Thymus (tissue), 11 donors: ENCODE measurements around the gene ZACN. TPM values are rescaled to one million over a fixed set of nuclear protein-coding genes. Genes with fewer than 3 reads are reported as not detected.

ENCODE experiments used
- DNase-seq, 9 donors: peaks; one replicate each; pipeline ENCODE4 v3.0.0-alpha.2; 2013; ENCODE audit warnings: low spot score in 9 of 9, low read depth in 6 of 9, missing footprints in 1 of 9
- H3K27ac ChIP-seq, 2 donors: one replicate each; pipeline ENCODE4 v1.5.1; 2013; ENCODE audit warnings: control low read depth in 1 of 2, low read depth in 1 of 2, low read length in 1 of 2, mild to moderate bottlenecking in 1 of 2, moderate library complexity in 1 of 2
- H3K27me3 ChIP-seq, 2 donors: one replicate each; pipeline ENCODE4 v1.5.1; 2013; ENCODE audit warnings: low read length in 1 of 2; ENCODE audit not compliant: control insufficient read depth in 2 of 2, insufficient read depth in 1 of 2
- H3K36me3 ChIP-seq, 2 donors: one replicate each; pipeline ENCODE4 v1.5.1; 2013; ENCODE audit warnings: low read length in 1 of 2, mild to moderate bottlenecking in 1 of 2, moderate library complexity in 1 of 2; ENCODE audit not compliant: control insufficient read depth in 2 of 2, insufficient read depth in 2 of 2
- H3K4me1 ChIP-seq, 2 donors: one replicate each; pipeline ENCODE4 v1.5.1; 2013; ENCODE audit warnings: low read length in 2 of 2; ENCODE audit not compliant: control insufficient read depth in 2 of 2, insufficient read depth in 2 of 2
- H3K4me3 ChIP-seq, 2 donors: one replicate each; pipeline ENCODE4 v1.5.1; 2013; ENCODE audit warnings: low read length in 2 of 2, control low read depth in 1 of 2, mild to moderate bottlenecking in 1 of 2
- H3K9me3 ChIP-seq, 2 donors: one replicate each; pipeline ENCODE4 v1.5.1; 2013; ENCODE audit warnings: low read length in 1 of 2, mild to moderate bottlenecking in 1 of 2; ENCODE audit not compliant: control insufficient read depth in 2 of 2, insufficient read depth in 1 of 2
- WGBS: extraction: QIAGEN DNeasy Blood & Tissue Kit; methylation state at CpG from one replicate; pipeline ENCODE4 v1.1.7; 2013; 5-methylcytosine and 5-hydroxymethylcytosine counted together
- polyA plus RNA-seq: library from polyadenylated mRNA; stranded (reverse); fragments of 200-250 nt; gene quantifications from one replicate; pipeline ENCODE4 v1.2.3, GENCODE V29; 2013
- total RNA-seq: library from RNA; stranded (reverse); fragments of 120-200 nt; gene quantifications from one replicate; pipeline ENCODE4 v1.2.4, GENCODE V29; 2013
- donor health status: healthy.

The ZACN gene
- total and polyA plus RNA-seq, 2 donors, result 1.5 to 10.3 TPM

DNA sequence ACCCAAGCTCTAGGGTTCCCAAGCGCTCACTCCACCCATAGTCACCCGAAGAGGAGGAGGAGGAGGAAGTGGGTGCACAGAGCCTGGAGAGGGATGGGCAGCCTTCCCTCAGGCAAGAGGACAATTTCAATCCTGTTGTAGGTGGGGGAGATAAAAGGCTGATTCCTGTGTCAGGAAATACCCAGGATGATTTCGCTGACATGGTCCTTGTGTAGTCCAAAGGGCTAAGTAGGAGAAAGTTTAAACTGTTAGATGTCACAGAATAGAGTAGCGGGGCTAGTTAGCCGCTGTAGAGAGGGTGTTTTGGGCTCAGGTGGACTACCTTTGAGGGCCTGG is 25.9 kb downstream of the ZACN start:
- WGBS, result 78% methylated on average over 5 of the region's 5 CpGs
- no peak overlapping the region for H3K4me3 ChIP-seq
- no peak for DNase-seq
- no peak overlapping the region for H3K27ac ChIP-seq
- no peaks in the 10 kb centered on the region for H3K27me3 ChIP-seq
- peaks cover 0 to 8% of the 10 kb centered on the region in 2 donors for H3K9me3 ChIP-seq
- peaks cover 20% of the 10 kb centered on the region in 2 donors for H3K4me1 ChIP-seq
- peaks cover 12 to 22% of the 10 kb centered on the region in 2 donors for H3K36me3 ChIP-seq

DNA sequence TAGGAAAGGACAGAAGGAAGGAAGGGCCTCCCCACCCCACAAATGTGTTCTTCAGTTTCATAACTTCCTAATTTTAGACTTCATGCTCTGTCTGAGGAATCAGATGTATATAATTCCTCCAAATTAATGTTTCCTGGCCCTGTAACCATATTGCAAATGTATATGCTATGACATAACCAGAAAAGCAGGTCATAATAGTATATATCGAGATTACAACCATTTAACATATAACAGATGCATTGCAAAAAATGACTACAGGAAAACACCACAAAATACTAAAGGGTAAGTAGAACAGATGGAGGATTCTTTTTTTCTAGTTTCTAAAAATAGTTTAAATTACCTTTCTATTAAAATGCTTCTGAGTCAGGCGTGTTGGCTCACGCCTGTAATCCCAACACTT is 27.7 kb downstream of the ZACN start:
- H3K36me3 ChIP-seq, result peaks cover under 1 to 3% of the 10 kb centered on the region in 2 donors
- no peak overlapping the region for H3K27ac ChIP-seq
- no peak for DNase-seq
- peaks cover 20% of the 10 kb centered on the region in 2 donors for H3K4me1 ChIP-seq
- peaks cover 0 to 8% of the 10 kb centered on the region in 2 donors for H3K9me3 ChIP-seq
- H3K4me3 ChIP-seq, result no peak overlapping the region
- 93% methylated on average over 3 of the region's 3 CpGs for WGBS
- H3K27me3 ChIP-seq, result no peaks in the 10 kb centered on the region

GRCh38 chr17:76107509-76107908 is 28.5 kb downstream of the ZACN start:
- peaks cover 14 to 16% of the 10 kb centered on the region in 2 donors for H3K4me1 ChIP-seq
- H3K4me3 ChIP-seq, result no peak overlapping the region
- H3K27me3 ChIP-seq, result no peaks in the 10 kb centered on the region
- H3K9me3 ChIP-seq, result peaks cover 0 to 8% of the 10 kb centered on the region in 2 donors
- no peak overlapping the region for H3K27ac ChIP-seq
- WGBS, result 91% methylated on average over 6 of the region's 6 CpGs
- H3K36me3 ChIP-seq, result no peaks in the 10 kb centered on the region
- peak in 1 of 9 donors; percentile 35 for DNase-seq

DNA sequence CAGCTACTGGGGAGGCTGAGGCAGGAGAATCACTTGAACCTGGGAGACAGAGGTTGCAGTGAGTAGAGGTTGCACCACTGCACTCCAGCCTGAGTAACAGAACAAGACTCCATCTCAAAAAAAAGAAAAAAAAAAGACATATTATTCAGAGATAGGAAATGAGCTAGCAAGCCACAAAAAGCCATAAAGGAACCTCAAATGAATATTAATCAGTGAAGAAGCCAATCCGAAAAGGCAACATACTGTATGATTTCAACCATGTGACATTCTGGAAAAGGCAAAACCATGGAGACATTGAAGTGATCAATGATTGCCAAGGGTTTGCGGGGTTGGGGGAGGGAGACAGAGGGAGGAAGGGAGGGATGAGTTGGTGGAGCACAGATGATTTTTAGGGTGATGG is 33.0 kb downstream of the ZACN start:
- 81% methylated on average over 2 of the region's 2 CpGs for WGBS
- Histone ChIP-seq H3K36me3 (no peaks in the 10 kb centered on the region), H3K4me3 (no peak overlapping the region), H3K27ac (no peak overlapping the region), H3K27me3 (no peaks in the 10 kb centered on the region), H3K4me1 (no peaks in the 10 kb centered on the region), H3K9me3 (no peaks in the 10 kb centered on the region)
- no peak for DNase-seq

DNA sequence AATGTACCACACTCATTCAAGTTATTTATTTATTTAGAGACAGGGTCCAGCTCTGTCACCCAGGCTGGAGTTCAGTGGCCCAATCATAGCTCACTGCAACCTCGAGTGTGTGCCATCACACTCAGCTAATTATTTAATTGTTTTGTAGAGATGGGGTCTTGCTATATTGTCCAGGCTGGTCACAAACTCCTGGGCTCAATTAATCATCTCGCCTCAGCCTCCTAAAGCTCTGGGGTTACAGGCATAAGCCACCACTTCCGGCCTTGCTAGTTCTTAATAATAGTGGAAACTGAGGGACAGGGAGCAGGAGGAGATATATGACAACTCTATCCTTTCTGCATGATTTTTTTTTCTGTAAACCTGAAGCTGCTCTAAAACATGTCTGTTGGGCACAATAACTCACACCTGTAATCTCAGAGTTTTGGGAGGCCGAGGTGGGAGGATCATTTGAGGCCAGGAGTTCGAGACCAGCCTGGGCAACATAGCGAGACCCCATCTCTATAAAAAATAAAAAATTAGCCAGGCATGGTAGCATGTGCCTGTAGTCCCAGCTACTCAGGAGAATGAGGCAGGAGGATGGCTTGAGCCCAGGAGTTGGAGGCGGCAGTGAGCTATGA is 36.3 kb downstream of the ZACN start:
- Histone ChIP-seq H3K4me3 (no peak overlapping the region), H3K27ac (no peak overlapping the region), H3K4me1 (no peaks in the 10 kb centered on the region), H3K9me3 (no peaks in the 10 kb centered on the region), H3K27me3 (peaks cover 0 to under 1% of the 10 kb centered on the region in 2 donors), H3K36me3 (no peaks in the 10 kb centered on the region)
- DNase-seq, result no peak
- WGBS, result 96% methylated on average over 7 of the region's 7 CpGs

- 91% methylated on average over 19 of the region's 19 CpGs for whole genome bisulfite sequencing
- no peak overlapping the region for H3K27ac ChIP-seq
Measured at GRCh38 chr17:76119409-76120371, 40.7 kb downstream of the ZACN start.

GRCh38 chr17:76120658-76121008 is 41.7 kb downstream of the ZACN start:
- H3K27me3 ChIP-seq, result peaks cover 7 to 12% of the 10 kb centered on the region in 2 donors
- H3K27ac ChIP-seq, result no peak overlapping the region
- no peaks in the 10 kb centered on the region for H3K9me3 ChIP-seq
- peaks cover 3 to 12% of the 10 kb centered on the region in 2 donors for H3K4me1 ChIP-seq
- no peak for DNase-seq
- no peak overlapping the region for H3K4me3 ChIP-seq
- H3K36me3 ChIP-seq, result no peaks in the 10 kb centered on the region
- WGBS, result 96% methylated on average over 5 of the region's 5 CpGs

More at GRCh38 chr17:76119409-76120371, 40.7 kb downstream of the ZACN start:
- Histone ChIP-seq H3K9me3 (no peaks in the 10 kb centered on the region), H3K4me1 (peaks cover 3 to 12% of the 10 kb centered on the region in 2 donors), H3K36me3 (no peaks in the 10 kb centered on the region), H3K27me3 (peaks cover 7 to 12% of the 10 kb centered on the region in 2 donors), H3K4me3 (no peak overlapping the region)
- no peak for DNase-seq

DNA sequence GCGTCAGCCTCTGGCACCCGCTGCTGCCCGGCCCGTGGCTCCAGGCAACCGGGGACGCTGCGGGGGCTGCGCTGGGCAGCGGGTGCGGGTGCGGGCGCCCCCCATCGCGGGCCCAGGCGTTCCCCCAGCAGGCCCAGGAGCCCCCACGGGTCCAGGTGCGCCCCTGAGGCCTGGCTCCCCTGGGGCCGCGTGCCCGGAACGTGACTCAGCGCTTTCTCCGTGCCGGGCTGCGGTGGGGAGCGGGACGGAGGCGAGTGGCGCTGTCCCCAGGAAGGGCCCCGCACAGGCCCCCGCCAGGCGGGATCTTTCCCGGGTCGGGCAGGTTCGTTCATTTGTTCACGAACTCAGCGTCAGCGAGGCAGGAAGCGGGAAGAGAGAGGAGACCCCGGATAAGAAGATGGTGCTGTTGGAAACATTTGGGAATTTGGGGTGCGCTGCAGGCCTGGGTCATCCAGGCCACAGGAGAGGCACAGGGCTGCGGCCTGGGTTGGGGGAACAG is 43.0 kb downstream of the ZACN start:
- Histone ChIP-seq H3K9me3 (no peaks in the 10 kb centered on the region), H3K27me3 (peaks cover 7 to 12% of the 10 kb centered on the region in 2 donors), H3K36me3 (no peaks in the 10 kb centered on the region), H3K4me3 (peak overlapping the region; percentile 22 to 39), H3K27ac (no peak overlapping the region), H3K4me1 (peaks cover 3 to 12% of the 10 kb centered on the region in 2 donors)
- DNase-seq, result no peak
- WGBS, result 20% methylated on average over 42 of the region's 42 CpGs
